Endothelial cell of umbilical vein (primary cell): ENCODE results near the gene MYOG. TPM values are rescaled to one million over a fixed set of nuclear protein-coding genes. Genes with fewer than 3 reads are reported as not detected.

Source experiments
- BruUV-seq: library from RNA; stranded (reverse); fragments of 400-500 nt; replicated peaks from 2 replicates; lab custom pipeline; 2021; lab: Mats Ljungman, UMichigan
- CTCF ChIA-PET: fragments of 300-600, 350-600 bp; sonication (Branson Sonifier 250); formaldehyde crosslinking; loops from one replicate; lab custom pipeline; 2021; ENCODE audit warnings: antibody characterized with exemption, inconsistent platforms; lab: Charles Lee
- POLR2A ChIA-PET: fragments of 300-600, 350-600 bp; sonication (Branson Sonifier 250); formaldehyde crosslinking; loops from one replicate; lab custom pipeline; 2021; ENCODE audit warnings: antibody characterized with exemption, inconsistent platforms; lab: Charles Lee
- DNase-seq: peaks from one replicate; pipeline ENCODE4 v3.0.0-alpha.2; 2011; ENCODE audit warnings: low read depth, low spot score
- FAIRE-seq: peaks from 2 replicates; lab custom pipeline; 2011; peaks lifted over from hg19 to GRCh38; lab: Jason Lieb, UNC
- H2AFZ ChIP-seq: 2 replicates; pipeline ENCODE4 v1.6.0; 2012; ENCODE audit warnings: low read depth, low read length, control low read depth, inconsistent platforms
- H3K27ac ChIP-seq: 2 replicates; pipeline ENCODE4 v1.5.1; 2011; ENCODE audit warnings: low read depth, mild to moderate bottlenecking, control low read depth, low read length, moderate library complexity; ENCODE audit not compliant: insufficient read depth
- H3K27me3 ChIP-seq, 2 experiments: 2 replicates each; pipeline versions ENCODE4 v1.6.0 to v1.6.1; 2011; ENCODE audit warnings: low read length in 2 of 2, mixed read lengths in 1 of 2; ENCODE audit not compliant: control insufficient read depth in 2 of 2, insufficient read depth in 2 of 2
- H3K36me3 ChIP-seq, 2 experiments: 2 replicates in 1 of 2; 3 replicates in 1 of 2; pipeline ENCODE4 v1.5.1; 2011; ENCODE audit warnings: low read length in 2 of 2, mild to moderate bottlenecking in 1 of 2, moderate library complexity in 1 of 2; ENCODE audit not compliant: control insufficient read depth in 2 of 2, insufficient read depth in 2 of 2; ENCODE audit errors: extremely low read depth in 1 of 2
- H3K4me1 ChIP-seq: 3 replicates; pipeline ENCODE4 v1.5.1; 2011; ENCODE audit warnings: mild to moderate bottlenecking, low read length; ENCODE audit not compliant: control insufficient read depth, insufficient read depth; ENCODE audit errors: extremely low read depth
- H3K4me2 ChIP-seq: 2 replicates; pipeline ENCODE4 v1.6.1; 2011; ENCODE audit warnings: low read length, control low read depth, mixed read lengths; ENCODE audit not compliant: insufficient read depth
- H3K4me3 ChIP-seq, 3 experiments: fragments of 200-600 bp in 1 of 3; sonication (generic), shearing (Covaris generic) in 1 of 3; replicated peaks in 1 of 3; 2 replicates each; pipeline ENCODE4 v1.5.1; 2011 to 2016; ENCODE audit warnings: control low read depth in 3 of 3, low read length in 3 of 3, mild to moderate bottlenecking in 2 of 3, inconsistent platforms in 1 of 3, low read depth in 1 of 3, moderate library complexity in 1 of 3; ENCODE audit not compliant: insufficient read depth in 1 of 3
- H3K79me2 ChIP-seq: 2 replicates; pipeline ENCODE4 v1.6.0; 2012; ENCODE audit warnings: low read length, inconsistent platforms; ENCODE audit not compliant: control insufficient read depth, insufficient read depth
- H3K9ac ChIP-seq: replicated peaks from 2 replicates; pipeline ENCODE3; 2011; ENCODE audit warnings: low read length, control low read depth; ENCODE audit not compliant: insufficient read depth; ENCODE audit errors: extremely low read depth
- H3K9me1 ChIP-seq: replicated peaks from 3 replicates; pipeline ENCODE4 v1.6.0; 2011; ENCODE audit warnings: mild to moderate bottlenecking, low read length; ENCODE audit not compliant: control insufficient read depth, insufficient read depth; ENCODE audit errors: extremely low read depth
- H3K9me3 ChIP-seq: replicated peaks from 2 replicates; pipeline ENCODE4 v1.5.1; 2012; ENCODE audit warnings: low read length, inconsistent platforms; ENCODE audit not compliant: control insufficient read depth, insufficient read depth
- H4K20me1 ChIP-seq: replicated peaks from 2 replicates; pipeline ENCODE3; 2011; ENCODE audit warnings: mild to moderate bottlenecking, low read length; ENCODE audit not compliant: control insufficient read depth, insufficient read depth; ENCODE audit errors: extremely low read depth
- CTCF ChIP-seq, 2 donors: IDR thresholded peaks; 1 replicate in 1 of 2; 2 replicates in 1 of 2; pipeline ENCODE4 v1.5.1; 2011; ENCODE audit warnings: low read length in 2 of 2, mild to moderate bottlenecking in 2 of 2, moderate library complexity in 2 of 2, control low read depth in 1 of 2, inconsistent platforms in 1 of 2, low read depth in 1 of 2; ENCODE audit not compliant: insufficient read depth in 1 of 2; ENCODE audit errors: extremely low read depth in 1 of 2
- EZH2 ChIP-seq: IDR thresholded peaks from 2 replicates; pipeline ENCODE4 v1.6.1; 2012; ENCODE audit warnings: borderline replicate concordance, low read depth, mild to moderate bottlenecking, moderate library complexity, low read length, inconsistent platforms; ENCODE audit not compliant: severe bottlenecking
- FOS ChIP-seq: IDR thresholded peaks from 2 replicates; pipeline ENCODE4 v1.6.1; 2011; ENCODE audit warnings: mild to moderate bottlenecking, low read length, moderate library complexity, borderline replicate concordance; ENCODE audit not compliant: insufficient read depth
- GATA2 ChIP-seq: IDR thresholded peaks from 2 replicates; pipeline ENCODE4 v1.7.0; 2011; ENCODE audit warnings: low read depth, mild to moderate bottlenecking, moderate library complexity, mixed read lengths, low read length; ENCODE audit not compliant: insufficient read length, insufficient read depth
- JUN ChIP-seq: IDR thresholded peaks from 2 replicates; pipeline ENCODE4 v1.6.1; 2011; ENCODE audit warnings: borderline replicate concordance, low read depth; ENCODE audit not compliant: insufficient read length, insufficient read depth
- MAX ChIP-seq: IDR thresholded peaks from 2 replicates; pipeline ENCODE4 v1.6.1; 2011; ENCODE audit not compliant: insufficient read depth, insufficient read length
- MYC ChIP-seq: IDR thresholded peaks from one replicate; pipeline ENCODE4 v1.6.1; 2011; ENCODE audit warnings: mild to moderate bottlenecking, low read depth, low read length
- POLR2A ChIP-seq: IDR thresholded peaks from 2 replicates; pipeline ENCODE4 v1.6.1; 2012; ENCODE audit warnings: low read depth, mild to moderate bottlenecking, control low read depth, low read length
- POLR2AphosphoS5 ChIP-seq: IDR thresholded peaks from 2 replicates; pipeline ENCODE4 v1.6.1; 2012; ENCODE audit warnings: low read depth, mild to moderate bottlenecking, control low read depth, low read length, moderate library complexity; ENCODE audit not compliant: insufficient read depth
- dilution Hi-C: fragments of 300-500 bp; cut with MboI; formaldehyde crosslinking; loops from one replicate; pipeline ENCODE4 v1.15.0; 2019; ENCODE audit warnings: low sequenced_read_pairs; ENCODE audit not compliant: extremely low pct_ligation_motif_present
- intact Hi-C: fragments of 100-400 bp; cut with micrococcal nuclease; formaldehyde crosslinking; loops from one replicate; pipeline ENCODE4 v1.10.0; 2022
- polyA plus RNA-seq, 4 experiments: library from polyadenylated mRNA; depleted of rRNA in 3 of 4; stranded (reverse) in 3 of 4; unstranded in 1 of 4; fragments of >200 nt; gene quantifications; 2 replicates each; pipeline versions ENCODE4 v1.2.1 to v1.2.3, GENCODE V29; 2011 to 2012; ENCODE audit warnings: missing spikeins in 1 of 4
- total RNA-seq: library from RNA; stranded (reverse); gene quantifications from 2 replicates; pipeline ENCODE4 v1.2.3, GENCODE V29; 2021

The MYOG gene
- total and polyA plus RNA-seq, 2 donors (not counting 3 experiments of a cell fraction or from before 2014, with no cell fraction given) = not detected

- Histone ChIP-seq H3K9me3 (no peaks in the 10 kb centered on the region), H3K27ac (no peak overlapping the region), H3K4me2 (no peak overlapping the region), H3K9me1 (no peaks in the 10 kb centered on the region), H3K27me3 (peaks cover 3 to 28% of the 10 kb centered on the region in 2 experiments), H3K4me1 (no peaks in the 10 kb centered on the region), H3K9ac (no peak overlapping the region), H3K4me3 (no peak overlapping the region), H4K20me1 (no peaks in the 10 kb centered on the region), H3K79me2 (no peaks in the 10 kb centered on the region), H2AFZ (no peak overlapping the region), H3K36me3 (no peaks in the 10 kb centered on the region)
- BruUV-seq = no TSS peak
- CTCF ChIA-PET = interaction anchor here (1.2 to 4.5 kb wide), 3 partner anchors 85 to 234 kb away, joined by 4 to 42 read pairs (median 14); no protein-coding TSS in a partner anchor
- POLR2A ChIA-PET = no interaction called here
- dilution Hi-C loops = no loop called here
- no peak for DNase-seq
- no peak for FAIRE-seq
- TF ChIP-seq CTCF (IDR thresholded peaks at IDR 0.05; ENCODE audit: extremely low read depth in 1 of 2, insufficient read depth in 1 of 2, low read depth in 1 of 2, low read length in 2 of 2) (no peak), JUN (no peak), GATA2 (no peak), POLR2A (no peak), MYC (no peak), POLR2AphosphoS5 (no peak), EZH2 (no peak), MAX (no peak), FOS (no peak)
- intact Hi-C loops = loop anchor here (10.0 kb wide), 1 partner anchor 292 kb away; no protein-coding TSS in a partner anchor
Measured at GRCh38 chr1:203033287-203033686, 52.5 kb downstream of the MYOG start.

Other genes with a start within 250 kb of the MYOG start
- gene RABIF, start 196.9 kb downstream of the MYOG start, total RNA-seq = 13.1 and 15.8 TPM in 2 replicates
- 15.4 and 17.1 TPM in 2 replicates for gene RABIF, start 196.9 kb downstream of the MYOG start, polyA plus RNA-seq
- 22.8 and 25.2 TPM in 2 replicates for gene KLHL12, start 158.8 kb downstream of the MYOG start, total RNA-seq
- gene KLHL12, start 158.8 kb downstream of the MYOG start, polyA plus RNA-seq = 20.6 and 23.0 TPM in 2 replicates
- 66.9 and 67.2 TPM in 2 replicates for gene ADIPOR1, start 127.7 kb downstream of the MYOG start, total RNA-seq
- 122 and 135 TPM in 2 replicates for gene ADIPOR1, start 127.7 kb downstream of the MYOG start, polyA plus RNA-seq
- gene CYB5R1, start 118.8 kb downstream of the MYOG start, total RNA-seq = 28.8 and 32.2 TPM in 2 replicates
- gene CYB5R1, start 118.8 kb downstream of the MYOG start, polyA plus RNA-seq = 28.0 and 29.0 TPM in 2 replicates
- gene TMEM183A, start 78.6 kb downstream of the MYOG start, total RNA-seq = 59.4 and 65.5 TPM in 2 replicates
- 92.1 and 110 TPM in 2 replicates for gene TMEM183A, start 78.6 kb downstream of the MYOG start, polyA plus RNA-seq
- gene PPFIA4, start 59.5 kb downstream of the MYOG start, total RNA-seq = 0.16 and 0.22 TPM in 2 replicates
- 0.13 and 0.17 TPM in 2 replicates for gene PPFIA4, start 59.5 kb downstream of the MYOG start, polyA plus RNA-seq
- not detected in 2 replicates for gene ADORA1, start 41.7 kb upstream of the MYOG start, total RNA-seq
- 0.08 and 0.15 TPM in 2 replicates for gene ADORA1, start 41.7 kb upstream of the MYOG start, polyA plus RNA-seq
- not detected in 2 replicates for gene MYBPH, start 89.8 kb upstream of the MYOG start, total RNA-seq
- gene MYBPH, start 89.8 kb upstream of the MYOG start, polyA plus RNA-seq = not detected in 2 replicates
- gene CHI3L1, start 100.7 kb upstream of the MYOG start, total RNA-seq = not detected in 2 replicates
- gene CHI3L1, start 100.7 kb upstream of the MYOG start, polyA plus RNA-seq = not detected in 2 replicates
- not detected in 2 replicates for gene CHIT1, start 143.7 kb upstream of the MYOG start, total RNA-seq
- not detected in 2 replicates for gene CHIT1, start 143.7 kb upstream of the MYOG start, polyA plus RNA-seq
- gene BTG2, start 219.5 kb upstream of the MYOG start, total RNA-seq = 40.3 and 50.1 TPM in 2 replicates
- gene BTG2, start 219.5 kb upstream of the MYOG start, polyA plus RNA-seq = 35.6 and 59.0 TPM in 2 replicates